ENCODE data around the gene PIP4K2A. TPM values are rescaled to one million over a fixed set of nuclear protein-coding genes. Genes with fewer than 3 reads are reported as not detected.

Gene PIP4K2A
- total RNA-seq, 4 donors from 2014 or later: 27.3 to 52.7 (median 41.6) TPM

GRCh38 chr10:22573820-22574569, 140.4 kb downstream of the PIP4K2A start:
- no peak for TF ChIP-seq CTCF (IDR thresholded peaks at IDR 0.05; ENCODE audit: low read depth)

GRCh38 chr10:22570733-22571430, 143.5 kb downstream of the PIP4K2A start:
- TF ChIP-seq CTCF (IDR thresholded peaks at IDR 0.05; ENCODE audit: low read depth): no peak

- TF ChIP-seq CTCF (IDR thresholded peaks at IDR 0.05; ENCODE audit: low read depth): no peak
Observed at GRCh38 chr10:22570234-22570633, 144.1 kb downstream of the PIP4K2A start.

- TF ChIP-seq CTCF (IDR thresholded peaks at IDR 0.05; ENCODE audit: low read depth): no peak
Observed at GRCh38 chr10:22568928-22569327, 145.4 kb downstream of the PIP4K2A start.

- TF ChIP-seq CTCF (IDR thresholded peaks at IDR 0.05; ENCODE audit: low read depth): no peak
Observed at GRCh38 chr10:22564060-22564459, 150.3 kb downstream of the PIP4K2A start.

- TF ChIP-seq CTCF (IDR thresholded peaks at IDR 0.05; ENCODE audit: low read depth): no peak
Observed at GRCh38 chr10:22561909-22562308, 152.5 kb downstream of the PIP4K2A start.

GRCh38 chr10:22560913-22561239, 153.5 kb downstream of the PIP4K2A start:
- no peak for TF ChIP-seq CTCF (IDR thresholded peaks at IDR 0.05; ENCODE audit: low read depth)

Measured in subcutaneous adipose tissue (tissue), 4 donors.